HepG2 (cell line): ENCODE measurements around the gene GADL1. TPM values are rescaled to one million over a fixed set of nuclear protein-coding genes. Genes with fewer than 3 reads are reported as not detected.

ENCODE experiments used
- ATAC-seq: fragments of 200-7000 bp; cut with Tn5 transposase; 3 replicates; pipeline ENCODE4 v1.9.1; 2020; ENCODE audit warnings: mild to moderate bottlenecking, moderate library complexity
- BruUV-seq: library from RNA; stranded (reverse); fragments of 400-500 nt; replicated peaks from 2 replicates; lab custom pipeline; 2021; lab: Mats Ljungman, UMichigan
- CTCF ChIA-PET: fragments of 300-600 bp; formaldehyde crosslinking; extraction: SDS; loops from one replicate; lab custom pipeline; 2021; ENCODE audit warnings: low total read pairs, inconsistent platforms, low intra/inter-chr PET ratio; lab: Yijun Ruan, JAX
- POLR2A ChIA-PET: fragments of 350-600 bp; sonication (Branson Sonifier 250); formaldehyde crosslinking; loops from one replicate; lab custom pipeline; 2020; ENCODE audit warnings: antibody characterized with exemption, inconsistent platforms; lab: Yijun Ruan, JAX
- DNase-seq: peaks from one replicate; pipeline ENCODE4 v3.0.0-alpha.2; 2015; ENCODE audit warnings: low spot score
- FAIRE-seq: peaks from 3 replicates; lab custom pipeline; 2011; peaks lifted over from hg19 to GRCh38; lab: Jason Lieb, UNC
- H2AFZ ChIP-seq: one replicate; pipeline ENCODE4 v1.6.1; 2011; ENCODE audit warnings: low read length, inconsistent platforms
- H3K27ac ChIP-seq: fragments of 300-600 bp; 3 replicates; pipeline ENCODE4 v1.8.0; 2011; ENCODE audit warnings: mixed run types, mild to moderate bottlenecking, mixed read lengths, low read length, inconsistent platforms; ENCODE audit not compliant: insufficient read depth; ENCODE audit errors: extremely low read length
- H3K27me3 ChIP-seq, 2 experiments: fragments of 200-600 bp in 1 of 2; 2 replicates in 1 of 2; 3 replicates in 1 of 2; pipeline versions ENCODE4 v1.6.0 to v1.8.0; 2011; ENCODE audit warnings: low read length in 2 of 2, mild to moderate bottlenecking in 2 of 2, moderate library complexity in 2 of 2, inconsistent platforms in 1 of 2; ENCODE audit not compliant: insufficient read depth in 2 of 2, control insufficient read depth in 1 of 2
- H3K36me3 ChIP-seq, 2 experiments: fragments of 200-600 bp in 1 of 2; replicated peaks in 1 of 2; 2 replicates in 1 of 2; 3 replicates in 1 of 2; pipeline versions ENCODE4 v1.5.1 to v1.8.0; 2011; ENCODE audit warnings: low read length in 2 of 2, inconsistent platforms in 1 of 2; ENCODE audit not compliant: insufficient read depth in 2 of 2, control insufficient read depth in 1 of 2
- H3K4me1 ChIP-seq: 2 replicates; pipeline ENCODE4 v1.5.1; 2012; ENCODE audit warnings: low read length, inconsistent platforms; ENCODE audit not compliant: insufficient read depth
- H3K4me2 ChIP-seq: 2 replicates; pipeline ENCODE4 v1.6.0; 2011; ENCODE audit warnings: low read depth, low read length, inconsistent platforms
- H3K4me3 ChIP-seq, 3 experiments: fragments of 200-600 bp in 1 of 3; sonication (generic), shearing (Covaris generic) in 1 of 3; replicated peaks in 1 of 3; 2 replicates each; pipeline ENCODE4 v1.5.1; 2011 to 2016; ENCODE audit warnings: low read length in 3 of 3, inconsistent platforms in 2 of 3, low read depth in 2 of 3, mild to moderate bottlenecking in 2 of 3, control low read depth in 1 of 3, mixed read lengths in 1 of 3; ENCODE audit not compliant: insufficient read depth in 1 of 3
- H3K79me2 ChIP-seq: one replicate; pipeline ENCODE4 v1.6.1; 2011; ENCODE audit warnings: low read length, inconsistent platforms; ENCODE audit not compliant: insufficient read depth
- H3K9ac ChIP-seq: 2 replicates; pipeline ENCODE4 v1.6.0; 2011; ENCODE audit warnings: mild to moderate bottlenecking, low read depth, low read length, inconsistent platforms; ENCODE audit not compliant: insufficient read depth
- H3K9me3 ChIP-seq: 2 replicates; pipeline ENCODE4 v1.5.1; 2012; ENCODE audit warnings: mild to moderate bottlenecking, low read length
- H4K20me1 ChIP-seq: 2 replicates; pipeline ENCODE4 v1.6.0; 2011; ENCODE audit warnings: inconsistent platforms, mild to moderate bottlenecking, low read length, moderate library complexity; ENCODE audit not compliant: insufficient read depth
- FOXA3 ChIP-seq: IDR thresholded peaks from 2 replicates; pipeline ENCODE4 v1.6.1; 2016; ENCODE audit warnings: missing genetic modification reagents, missing compliant biosample characterization
- SOX5 ChIP-seq: IDR thresholded peaks from 2 replicates; pipeline ENCODE4 v1.6.1; 2016; ENCODE audit warnings: borderline replicate concordance
- SRSF1 ChIP-seq: fragments of 200-400 bp; formaldehyde crosslinking; optimal IDR thresholded peaks from 2 replicates; pipeline ENCODE3; 2017; ENCODE audit warnings: mild to moderate bottlenecking, low read depth, low read length, moderate library complexity
- ZNF652 ChIP-seq: IDR thresholded peaks from 2 replicates; pipeline ENCODE4 v1.6.1; 2016; ENCODE audit warnings: low read depth, borderline replicate concordance
- in situ Hi-C: cut with HindIII; loops from 2 replicates; pipeline ENCODE4 v1.10.0; 2017; ENCODE audit warnings: low pct_unique_long_range_greater_than_20kb; ENCODE audit not compliant: extremely low pct_ligation_motif_present
- intact Hi-C: fragments of 100-400 bp; cut with micrococcal nuclease; formaldehyde crosslinking; loops from one replicate; pipeline ENCODE4 v1.10.0; 2022; ENCODE audit not compliant: unreplicated experiment
- polyA plus RNA-seq, 8 experiments: library from polyadenylated mRNA; depleted of rRNA in 3 of 8; stranded (reverse) in 7 of 8; unstranded in 1 of 8; fragments of >200 nt; fragmentation: Illumina TruSeq in 4 of 8; extraction: Trizol in 4 of 8; gene quantifications; 2 replicates each; pipeline versions ENCODE4 v1.2.1 to v1.2.3, GENCODE V29; 2011 to 2016; ENCODE audit warnings: low read depth in 4 of 8, missing spikeins in 1 of 8, mixed read lengths in 1 of 8; ENCODE audit not compliant: insufficient read depth in 1 of 8
- total RNA-seq, 5 experiments: library from RNA; depleted of rRNA; stranded (reverse); fragments of >200 nt; fragmentation: Illumina TruSeq; extraction: Trizol; gene quantifications; 2 replicates each; pipeline ENCODE4 v1.2.3, GENCODE V29; 2016; ENCODE audit warnings: low read depth in 1 of 5
- TF ChIP-seq, protein P1 (sequence below): sonication (generic); formaldehyde crosslinking; IDR thresholded peaks from 2 replicates; pipeline ENCODE4 v1.4.0; 2020; ENCODE audit warnings: missing genetic modification reagents
- TF ChIP-seq, protein P2 (sequence below): sonication (generic); formaldehyde crosslinking; IDR thresholded peaks from 2 replicates; pipeline ENCODE4 v1.9.0; 2021; ENCODE audit warnings: missing genetic modification reagents, borderline replicate concordance

The GADL1 gene
- total and polyA plus RNA-seq, 2 of the 13 experiments (the other 11 are each of a cell fraction or from before 2014, with no cell fraction given) = not detected

DNA sequence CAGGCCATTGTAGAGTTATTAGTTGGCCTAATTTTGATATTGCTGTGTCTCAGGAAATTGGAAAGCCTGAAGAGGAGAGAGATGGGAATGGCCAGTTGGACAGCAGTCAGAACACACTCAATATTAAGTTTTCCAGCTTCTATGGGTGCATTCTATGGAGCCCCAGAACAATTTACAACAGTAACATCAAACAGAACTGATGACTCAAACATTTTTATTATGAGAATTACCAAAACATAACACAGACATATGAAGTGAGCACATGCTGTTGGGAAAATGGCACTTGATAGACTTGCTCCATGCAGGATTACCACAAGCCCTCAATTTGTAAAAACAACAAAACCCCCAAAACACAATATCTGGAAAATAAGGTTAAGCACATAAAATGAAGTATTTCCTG is 104.3 kb downstream of the GADL1 start:
- in situ Hi-C loops (loop anchor here (25.0 kb wide), 1 partner anchor 672 kb away; no protein-coding TSS in a partner anchor), intact Hi-C loops (no loop called here)
- no peak overlapping the region for H3K4me3 ChIP-seq
- no peak for TF ChIP-seq FOXA3 (CRISPR knock-in tag)
- TF ChIP-seq SOX5 (CRISPR knock-in tag) = no peak
- no peak for TF ChIP-seq SRSF1
- TF ChIP-seq, protein P1, sequence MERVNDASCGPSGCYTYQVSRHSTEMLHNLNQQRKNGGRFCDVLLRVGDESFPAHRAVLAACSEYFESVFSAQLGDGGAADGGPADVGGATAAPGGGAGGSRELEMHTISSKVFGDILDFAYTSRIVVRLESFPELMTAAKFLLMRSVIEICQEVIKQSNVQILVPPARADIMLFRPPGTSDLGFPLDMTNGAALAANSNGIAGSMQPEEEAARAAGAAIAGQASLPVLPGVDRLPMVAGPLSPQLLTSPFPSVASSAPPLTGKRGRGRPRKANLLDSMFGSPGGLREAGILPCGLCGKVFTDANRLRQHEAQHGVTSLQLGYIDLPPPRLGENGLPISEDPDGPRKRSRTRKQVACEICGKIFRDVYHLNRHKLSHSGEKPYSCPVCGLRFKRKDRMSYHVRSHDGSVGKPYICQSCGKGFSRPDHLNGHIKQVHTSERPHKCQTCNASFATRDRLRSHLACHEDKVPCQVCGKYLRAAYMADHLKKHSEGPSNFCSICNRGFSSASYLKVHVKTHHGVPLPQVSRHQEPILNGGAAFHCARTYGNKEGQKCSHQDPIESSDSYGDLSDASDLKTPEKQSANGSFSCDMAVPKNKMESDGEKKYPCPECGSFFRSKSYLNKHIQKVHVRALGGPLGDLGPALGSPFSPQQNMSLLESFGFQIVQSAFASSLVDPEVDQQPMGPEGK (CRISPR knock-in tag) = no peak
- TF ChIP-seq ZNF652 (CRISPR knock-in tag) = no peak
- TF ChIP-seq, protein P2, sequence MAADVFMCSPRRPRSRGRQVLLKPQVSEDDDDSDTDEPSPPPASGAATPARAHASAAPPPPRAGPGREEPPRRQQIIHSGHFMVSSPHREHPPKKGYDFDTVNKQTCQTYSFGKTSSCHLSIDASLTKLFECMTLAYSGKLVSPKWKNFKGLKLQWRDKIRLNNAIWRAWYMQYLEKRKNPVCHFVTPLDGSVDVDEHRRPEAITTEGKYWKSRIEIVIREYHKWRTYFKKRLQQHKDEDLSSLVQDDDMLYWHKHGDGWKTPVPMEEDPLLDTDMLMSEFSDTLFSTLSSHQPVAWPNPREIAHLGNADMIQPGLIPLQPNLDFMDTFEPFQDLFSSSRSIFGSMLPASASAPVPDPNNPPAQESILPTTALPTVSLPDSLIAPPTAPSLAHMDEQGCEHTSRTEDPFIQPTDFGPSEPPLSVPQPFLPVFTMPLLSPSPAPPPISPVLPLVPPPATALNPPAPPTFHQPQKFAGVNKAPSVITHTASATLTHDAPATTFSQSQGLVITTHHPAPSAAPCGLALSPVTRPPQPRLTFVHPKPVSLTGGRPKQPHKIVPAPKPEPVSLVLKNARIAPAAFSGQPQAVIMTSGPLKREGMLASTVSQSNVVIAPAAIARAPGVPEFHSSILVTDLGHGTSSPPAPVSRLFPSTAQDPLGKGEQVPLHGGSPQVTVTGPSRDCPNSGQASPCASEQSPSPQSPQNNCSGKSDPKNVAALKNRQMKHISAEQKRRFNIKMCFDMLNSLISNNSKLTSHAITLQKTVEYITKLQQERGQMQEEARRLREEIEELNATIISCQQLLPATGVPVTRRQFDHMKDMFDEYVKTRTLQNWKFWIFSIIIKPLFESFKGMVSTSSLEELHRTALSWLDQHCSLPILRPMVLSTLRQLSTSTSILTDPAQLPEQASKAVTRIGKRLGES (CRISPR knock-in tag) = no peak
- H3K79me2 ChIP-seq = no peaks in the 10 kb centered on the region
- H3K4me1 ChIP-seq = no peaks in the 10 kb centered on the region
- no peaks in the 10 kb centered on the region for H3K27me3 ChIP-seq
- ChIA-PET CTCF (no interaction called here), POLR2A (no interaction called here)
- DNase-seq (no peak), ATAC-seq (no peak), FAIRE-seq (no peak)
- H3K27ac ChIP-seq = no peak overlapping the region
- no peak overlapping the region for H3K4me2 ChIP-seq
- no peaks in the 10 kb centered on the region for H4K20me1 ChIP-seq
- H2AFZ ChIP-seq = no peak overlapping the region
- H3K9ac ChIP-seq = no peak overlapping the region
- no peaks in the 10 kb centered on the region for H3K9me3 ChIP-seq
- H3K36me3 ChIP-seq = no peaks in the 10 kb centered on the region
- BruUV-seq = no TSS peak
